Globus pallidus (tissue), 1 donor: ENCODE measurements around the gene GHR.
"Not testable (repeated sequence)": the region's sequence is repeated elsewhere in the genome, so short reads cannot be mapped to it uniquely, and the experiment has no call there.

ENCODE experiments used
- DNase-seq: peaks from one replicate; pipeline ENCODE4 v3.0.0-alpha.2; 2015; ENCODE audit warnings: low spot score

The GHR gene

DNA sequence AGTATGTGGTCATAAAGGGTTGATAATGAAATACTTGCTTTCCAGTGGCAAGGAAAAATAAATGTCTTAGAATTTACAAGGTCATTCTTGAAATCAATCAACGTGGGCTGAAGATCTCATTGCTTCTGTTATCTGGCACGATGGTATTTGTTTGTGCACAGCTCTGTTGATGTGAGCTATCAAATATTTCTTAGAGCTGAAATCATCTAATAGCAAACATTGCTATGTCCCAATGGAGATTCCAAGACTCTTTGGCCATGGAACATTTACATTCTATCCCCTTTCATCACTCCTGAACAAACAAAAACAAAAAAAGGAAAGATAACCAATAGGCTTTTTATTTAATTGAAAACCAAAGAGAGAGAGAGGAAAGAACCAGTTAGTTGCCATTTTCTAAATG is 221.9 kb downstream of the GHR start:
- no peak for DNase-seq

- DNase-seq, result no peak
These were observed 224.8 kb downstream of the GHR start for GRCh38 chr5:42648036-42648435.

DNA sequence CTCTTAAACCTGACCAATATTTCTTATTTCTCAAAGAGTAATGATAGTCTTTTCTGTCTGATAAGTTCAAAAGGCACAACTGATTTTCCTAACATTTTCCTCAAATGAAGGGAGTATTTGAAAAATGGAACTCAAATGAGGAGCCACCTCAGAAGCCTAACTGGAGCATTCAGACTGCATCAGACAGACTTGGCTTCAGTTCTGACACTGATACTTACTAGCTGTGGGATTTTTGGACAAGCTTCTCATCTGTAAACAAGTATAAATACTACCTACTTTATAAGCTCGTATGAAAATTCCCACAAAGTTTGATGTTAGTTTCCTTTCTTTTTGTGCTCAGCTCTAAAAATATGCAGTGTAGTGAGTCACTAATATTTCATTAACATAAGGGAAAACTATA is 225.7 kb downstream of the GHR start:
- no peak for DNase-seq

DNA sequence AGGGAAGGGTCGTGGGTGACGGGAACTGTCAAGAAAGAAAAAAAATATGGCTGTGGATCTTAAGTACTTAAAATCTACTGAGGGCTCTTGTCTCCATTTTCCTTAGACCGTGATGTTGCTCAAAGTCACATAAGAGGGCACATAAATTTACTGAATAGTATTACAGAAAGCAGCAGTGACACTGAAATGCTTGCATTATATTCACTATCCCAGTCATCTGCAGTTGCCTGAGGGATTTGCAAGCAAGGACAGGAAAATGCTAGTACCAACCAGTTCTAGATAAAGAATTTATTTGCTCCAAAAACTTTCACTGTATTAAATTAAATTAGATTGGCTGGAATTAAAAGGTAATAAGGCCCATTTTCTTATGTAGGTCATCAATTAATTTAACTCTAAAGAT is 226.8 kb downstream of the GHR start:
- no peak for DNase-seq

GRCh38 chr5:42653705-42654104 is 230.5 kb downstream of the GHR start:
- DNase-seq, result no peak

DNA sequence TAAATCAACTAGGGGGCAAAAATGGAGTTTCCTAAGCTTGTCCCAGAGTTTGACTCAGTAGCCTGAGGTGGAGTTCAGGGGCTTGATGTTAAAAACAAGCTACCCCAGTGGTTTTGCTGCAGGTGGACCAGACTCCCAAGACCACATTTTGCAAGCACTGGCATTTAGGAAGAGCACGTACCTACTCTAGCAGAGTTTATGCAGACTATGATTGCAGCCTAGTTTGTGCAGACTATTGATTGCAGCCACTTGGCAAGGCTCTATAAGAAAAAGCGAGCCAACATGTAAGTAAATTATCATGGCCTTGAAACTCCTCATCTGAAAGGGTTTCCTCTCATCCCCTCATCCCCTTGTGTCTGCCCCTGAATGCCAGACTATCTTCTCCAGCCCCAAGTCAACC is 231.4 kb downstream of the GHR start:
- DNase-seq, result no peak

DNA sequence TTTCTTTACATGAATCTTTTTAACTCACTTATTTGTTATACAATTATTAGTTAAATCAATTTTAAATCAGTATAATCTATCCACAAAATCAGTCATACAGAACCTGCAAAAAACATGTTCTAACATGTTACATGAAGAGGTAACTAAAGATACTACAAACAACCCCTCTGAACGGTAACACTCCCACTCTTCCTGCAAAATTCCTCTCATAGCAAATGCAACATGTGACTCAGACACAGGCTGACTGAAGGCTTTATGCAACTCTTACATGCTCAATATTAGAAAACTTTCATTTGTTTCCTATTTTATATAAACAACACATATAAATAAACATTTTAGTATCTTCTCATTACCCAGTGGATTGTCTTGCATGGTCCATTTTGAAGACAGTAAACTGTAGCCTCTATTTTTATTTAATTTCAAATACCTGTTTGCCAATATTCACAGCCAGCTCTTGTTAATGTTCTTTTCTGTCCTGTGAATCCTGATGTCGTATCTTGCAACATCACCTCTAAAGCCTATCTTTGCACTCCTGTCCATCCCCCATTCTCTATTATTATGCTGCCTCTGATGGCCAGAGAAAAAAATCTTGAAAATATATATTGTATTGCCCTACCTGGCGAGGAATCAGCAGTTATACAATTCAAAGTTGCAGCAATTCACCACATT is 232.9 kb downstream of the GHR start:
- DNase-seq, result no peak

- no peak for DNase-seq
These were observed 233.4 kb downstream of the GHR start for GRCh38 chr5:42656651-42657015.

DNA sequence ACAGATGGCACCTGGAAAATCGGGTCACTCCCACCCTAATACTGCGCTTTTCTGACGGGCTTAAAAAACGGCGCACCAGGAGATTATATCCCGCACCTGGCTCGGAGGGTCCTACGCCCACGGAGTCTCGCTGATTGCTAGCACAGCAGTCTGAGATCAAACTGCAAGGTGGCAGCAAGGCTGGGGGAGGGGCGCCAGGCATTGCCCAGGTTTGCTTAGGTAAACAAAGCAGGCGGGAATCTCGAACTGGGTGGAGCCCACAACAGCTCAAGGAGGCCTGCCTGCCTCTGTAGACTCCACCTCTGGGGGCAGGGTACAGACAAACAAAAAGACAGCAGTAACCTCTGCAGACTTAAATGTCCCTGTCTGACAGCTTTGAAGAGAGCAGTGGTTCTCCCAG is 236.6 kb downstream of the GHR start:
- not testable (repeated sequence) for DNase-seq

DNA sequence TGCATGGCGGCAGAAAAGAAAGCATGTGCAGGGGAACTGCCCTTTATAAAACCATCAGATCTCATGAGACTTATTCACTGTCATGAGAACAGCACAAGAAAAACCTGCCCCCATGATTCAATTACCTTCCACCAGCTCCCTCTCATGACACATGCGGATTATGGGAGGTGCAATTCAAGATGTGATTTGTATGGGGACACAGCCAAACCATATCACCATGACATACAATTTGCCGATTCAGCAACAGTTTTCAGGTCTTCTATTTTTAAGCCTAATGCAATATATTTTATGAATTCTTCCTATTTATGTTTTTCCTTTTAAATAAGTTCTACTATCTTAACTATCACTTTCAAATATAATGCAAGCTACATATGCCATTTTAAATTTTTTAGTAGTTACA is 242.6 kb downstream of the GHR start:
- DNase-seq, result no peak

DNA sequence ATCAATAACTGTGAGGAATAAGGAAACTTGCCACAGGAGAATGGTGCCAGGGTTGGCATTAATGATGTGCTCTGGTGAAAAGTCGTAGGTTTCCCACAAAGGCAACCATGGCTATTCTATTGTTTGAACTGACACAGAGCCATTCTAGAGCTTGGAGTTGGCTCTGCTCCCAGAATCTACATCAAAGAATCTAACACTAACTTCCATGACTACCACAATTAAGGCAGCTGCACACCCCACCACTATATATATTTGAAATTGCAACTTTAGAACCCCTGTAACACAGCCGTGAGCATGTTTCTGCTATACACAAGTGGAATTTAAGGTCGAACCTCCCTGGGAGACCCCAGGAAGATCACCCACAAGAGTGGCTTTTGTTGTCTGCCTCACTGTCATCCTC is 243.6 kb downstream of the GHR start:
- peak; percentile 3 for DNase-seq

DNA sequence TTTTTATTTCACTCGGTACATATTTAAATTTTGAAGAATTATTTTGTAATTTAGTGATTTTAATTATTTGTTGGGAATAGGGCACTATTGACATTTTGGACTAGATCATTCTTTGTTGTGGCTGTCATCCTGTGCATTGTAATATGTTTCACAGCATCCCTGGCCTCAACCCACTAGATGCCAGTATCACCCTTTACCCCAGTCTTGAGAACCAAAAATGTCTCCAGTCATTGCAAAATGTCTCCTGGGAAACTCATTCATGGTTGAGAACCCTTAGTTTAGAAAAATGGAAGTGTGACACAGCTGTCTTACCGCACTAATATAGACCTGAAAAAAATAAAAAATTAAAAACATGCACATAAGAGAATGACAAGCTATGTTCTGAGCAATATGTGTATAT is 245.0 kb downstream of the GHR start:
- DNase-seq, result no peak

- no peak for DNase-seq
These were observed 249.7 kb downstream of the GHR start for GRCh38 chr5:42672925-42673324.

GRCh38 chr5:42675602-42676001 is 252.4 kb downstream of the GHR start:
- no peak for DNase-seq

GRCh38 chr5:42676362-42676761 is 253.1 kb downstream of the GHR start:
- no peak for DNase-seq

- no peak for DNase-seq
These were observed 254.1 kb downstream of the GHR start for GRCh38 chr5:42677156-42677842.

GRCh38 chr5:42680046-42680445 is 256.8 kb downstream of the GHR start:
- no peak for DNase-seq

- DNase-seq, result not testable (repeated sequence)
These were observed 261.8 kb downstream of the GHR start for GRCh38 chr5:42685078-42685477.

DNA sequence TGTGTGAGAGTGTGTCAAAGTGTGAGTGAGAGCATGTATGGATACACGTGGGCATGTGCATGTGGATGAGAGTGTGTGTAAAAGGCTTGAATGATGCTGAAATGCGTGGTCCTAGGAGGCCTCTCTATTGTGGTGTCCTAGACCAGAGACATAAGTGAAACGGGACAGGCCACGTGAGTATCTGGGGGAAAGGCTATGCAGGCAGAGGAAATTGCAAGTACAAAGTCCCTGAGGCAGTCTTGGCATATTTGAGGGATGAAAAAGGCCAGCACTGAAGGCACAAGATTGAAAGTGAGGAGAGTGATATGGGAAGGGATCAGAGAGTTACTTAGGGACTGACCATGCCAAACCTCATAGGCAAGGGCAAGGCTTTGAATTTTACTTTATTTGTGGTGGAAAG is 266.2 kb downstream of the GHR start:
- DNase-seq, result no peak

DNA sequence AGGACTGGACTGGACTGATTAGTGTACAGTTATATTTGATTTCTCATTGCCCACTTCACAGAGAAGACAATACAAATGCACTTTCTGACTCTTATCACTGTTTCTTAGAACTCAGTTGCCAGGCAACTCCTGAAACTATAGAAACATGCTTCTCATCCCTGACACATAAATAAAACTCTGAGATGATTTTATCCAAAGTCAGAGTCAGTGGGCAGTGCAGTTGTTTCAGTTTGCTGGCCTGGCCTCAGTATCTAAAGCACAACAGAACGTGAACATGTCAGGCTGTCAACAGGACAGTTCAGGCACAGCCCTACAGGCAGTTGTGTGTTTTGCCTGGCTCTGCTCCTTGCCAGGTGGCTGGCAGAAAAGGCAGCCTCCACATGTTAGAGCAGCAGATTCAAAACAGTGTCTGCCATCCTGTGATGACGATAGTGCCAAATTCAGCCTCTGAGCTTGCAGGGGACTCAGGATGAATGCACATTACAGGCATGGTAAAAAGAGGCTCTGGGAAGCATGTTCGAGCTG is 268.2 kb downstream of the GHR start:
- no peak for DNase-seq

DNA sequence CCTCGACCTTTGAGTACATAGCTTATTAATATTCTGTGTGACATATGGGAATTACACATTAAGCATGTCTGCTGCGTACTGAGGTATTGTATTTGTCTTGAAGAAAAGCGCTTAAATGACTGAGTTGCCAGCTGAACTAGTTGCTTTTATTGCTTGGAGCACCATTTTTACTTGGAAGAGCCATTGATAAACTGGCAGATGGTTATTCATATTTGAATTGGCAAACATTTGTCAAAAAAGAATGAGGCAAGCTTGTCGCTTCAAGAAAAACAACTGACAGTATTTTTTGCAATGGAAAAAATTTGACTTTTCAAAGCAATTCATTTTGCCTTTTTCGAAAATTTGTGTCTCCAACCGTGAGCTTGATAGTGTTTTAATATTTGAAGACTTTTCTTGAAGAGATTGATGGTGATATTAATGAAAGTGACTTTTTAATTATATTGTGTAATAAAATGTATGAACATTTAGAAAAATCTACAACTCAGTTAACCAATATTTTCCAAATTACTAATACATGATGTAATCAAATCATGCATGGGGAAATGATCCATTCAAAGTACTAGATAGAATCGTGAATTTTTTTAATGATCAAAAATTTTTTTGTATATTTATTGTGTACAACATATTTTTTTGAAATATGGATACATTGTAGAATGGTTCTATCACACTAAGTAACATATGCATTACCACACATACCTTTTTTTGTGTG is 278.3 kb downstream of the GHR start:
- no peak for DNase-seq

DNA sequence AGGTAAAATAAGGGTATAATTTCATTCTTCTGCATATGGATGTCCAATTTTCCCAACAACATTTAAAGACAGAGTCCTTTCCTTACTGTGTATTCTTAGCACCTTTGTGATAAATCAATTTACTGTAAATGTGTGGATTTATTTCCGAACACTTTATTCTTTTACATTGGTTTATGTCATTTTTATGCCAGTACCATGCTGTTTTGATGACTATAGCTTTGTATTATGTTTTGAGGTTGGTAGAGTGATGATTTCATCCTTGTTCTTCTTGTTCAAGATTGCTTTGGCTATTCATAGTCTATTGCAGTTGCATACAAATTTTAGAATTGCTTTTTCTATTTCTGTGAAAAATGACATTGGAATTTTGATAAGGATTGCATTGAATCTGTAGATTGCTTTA is 280.0 kb downstream of the GHR start:
- DNase-seq, result no peak

DNA sequence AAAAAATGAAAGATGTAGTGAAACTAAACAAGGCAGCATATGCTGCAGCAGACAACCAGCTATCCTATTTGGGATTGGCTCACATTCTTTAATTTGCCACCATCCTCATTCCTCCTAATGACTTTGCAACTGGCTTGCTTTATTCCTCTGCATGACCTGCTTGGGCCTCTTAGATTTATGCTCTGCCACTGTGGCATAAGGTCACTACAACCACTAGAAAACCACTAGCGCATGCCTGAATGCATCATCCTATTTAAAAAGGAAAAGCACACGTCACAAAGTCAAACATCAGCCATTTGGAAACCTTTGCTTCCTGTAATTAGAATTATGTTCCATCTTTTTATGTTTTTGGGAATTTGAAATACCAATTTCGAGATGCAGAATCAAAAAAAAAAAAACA is 292.5 kb downstream of the GHR start:
- DNase-seq, result no peak
